NCI-H1436 treated with DMSO at 0.1 percent for 48 hours (cell line): ENCODE measurements around the gene CCDC73.
"Not testable (repeated sequence)": the region's sequence is repeated elsewhere in the genome, so short reads cannot be mapped to it uniquely, and the experiment has no call there.

Experiments used
- DNase-seq: peaks from one replicate; lab custom pipeline; 2025; lab: John Stamatoyannopoulos, UW

CCDC73 gene

DNA sequence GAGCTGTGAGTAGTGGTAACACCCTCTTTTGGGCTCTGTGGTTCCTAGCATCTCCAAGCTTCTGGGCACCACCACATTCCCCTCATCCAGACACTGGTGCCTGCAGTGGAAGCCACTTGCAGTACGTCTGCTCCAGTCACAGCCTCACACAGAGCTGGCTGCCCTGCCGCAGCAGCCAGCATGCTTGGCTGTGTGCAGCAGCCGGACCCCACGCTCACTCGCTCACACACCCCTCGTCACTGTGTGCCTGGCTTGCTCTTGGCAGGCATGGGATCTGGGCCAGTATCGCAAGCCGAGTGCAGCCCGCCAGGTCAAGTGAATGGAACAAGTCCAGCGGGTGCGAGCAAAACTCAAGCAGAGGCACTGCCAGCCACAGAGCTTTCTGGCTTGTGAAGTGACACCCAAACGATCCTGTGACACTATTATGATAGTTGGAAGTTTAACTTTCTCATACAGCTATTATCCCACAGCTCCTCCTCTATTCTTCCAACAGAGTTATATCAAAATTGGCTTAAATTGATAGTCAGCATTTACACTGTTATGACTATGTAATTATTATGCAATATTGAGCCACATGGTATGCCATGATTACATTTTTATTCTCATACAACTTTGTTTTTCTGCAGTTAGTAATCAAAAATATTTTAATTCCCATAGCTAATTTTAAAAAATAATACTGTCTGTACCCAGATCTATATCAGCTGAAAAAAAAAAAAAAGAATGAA, 89.0 kb downstream of the CCDC73 start:
- no peak for DNase-seq

DNA sequence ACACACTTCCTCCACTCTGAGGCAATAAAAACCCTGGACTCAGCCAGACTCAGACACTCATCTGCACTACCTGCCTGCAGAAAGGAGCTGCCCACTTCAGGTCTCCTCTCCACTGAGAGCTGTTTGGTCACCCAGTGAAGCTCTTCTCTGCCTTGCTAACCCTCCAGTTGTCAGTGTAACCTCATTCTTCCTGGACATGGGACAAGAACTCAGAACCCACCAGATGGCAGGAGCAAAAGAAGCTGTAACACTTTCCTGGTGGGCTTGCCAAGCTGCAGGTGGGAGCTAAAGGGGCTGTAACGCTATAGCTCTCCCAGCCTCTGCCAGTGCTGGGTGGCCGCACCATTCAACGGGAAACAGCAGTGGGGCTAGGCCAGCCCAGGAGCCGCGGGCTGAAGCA, 89.7 kb downstream of the CCDC73 start:
- no peak for DNase-seq

DNA sequence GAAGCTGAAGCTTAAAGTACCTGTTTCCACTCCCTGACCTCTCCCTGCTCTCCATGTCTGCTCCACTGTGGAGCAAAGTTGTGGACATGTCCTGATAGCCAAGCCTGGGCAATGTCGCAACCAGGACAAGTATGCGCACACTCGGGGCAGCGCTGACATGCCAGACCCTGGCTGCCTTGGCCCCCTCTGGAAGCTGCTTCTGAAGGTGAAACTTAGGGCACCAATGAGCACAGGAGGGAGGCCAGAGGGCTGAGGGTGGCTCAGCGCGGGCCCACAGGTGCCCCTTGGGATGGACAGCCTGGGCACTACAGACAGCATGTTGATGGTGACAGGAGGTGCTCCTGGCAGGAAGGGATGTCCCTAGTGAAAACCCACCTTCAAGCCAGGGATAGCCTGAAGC, 90.2 kb downstream of the CCDC73 start:
- DNase-seq, result no peak

DNA sequence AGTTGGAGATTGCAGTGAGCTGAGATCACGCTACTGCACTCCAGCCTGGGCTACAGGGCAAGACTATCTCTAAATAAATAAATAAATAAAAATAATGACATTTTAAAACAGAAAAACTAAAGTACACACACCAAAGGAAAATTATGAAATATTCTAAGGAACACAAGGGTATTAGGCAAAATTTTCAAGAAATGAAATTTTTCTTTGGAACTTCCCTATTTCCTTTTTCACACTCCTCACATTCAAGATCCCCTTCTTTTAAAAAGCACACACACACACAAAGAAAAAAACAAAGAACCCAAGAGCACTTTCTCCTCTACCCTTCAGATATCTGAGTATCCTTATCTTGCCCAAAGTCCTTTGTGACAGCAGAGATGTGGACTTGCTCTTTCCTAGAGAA, 92.8 kb downstream of the CCDC73 start:
- DNase-seq, result no peak

DNA sequence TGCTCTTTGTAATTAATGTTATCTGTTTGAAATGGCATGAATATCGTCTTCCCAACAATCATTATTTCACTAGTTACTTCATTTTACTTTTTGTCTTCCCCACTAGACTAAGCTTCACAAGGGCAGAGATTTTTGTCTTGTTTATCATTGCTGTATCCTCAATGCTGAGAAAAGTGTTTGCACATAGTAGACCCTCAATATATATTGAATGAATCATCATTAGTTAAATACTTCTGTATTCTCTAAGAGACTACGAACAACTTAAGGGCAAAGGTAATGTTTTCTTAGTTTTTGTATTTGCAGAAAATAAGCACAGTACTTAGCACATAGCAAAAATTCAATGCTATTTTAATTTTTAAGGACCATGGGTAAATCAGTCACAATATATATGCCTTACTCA, 95.9 kb downstream of the CCDC73 start:
- DNase-seq, result no peak

DNA sequence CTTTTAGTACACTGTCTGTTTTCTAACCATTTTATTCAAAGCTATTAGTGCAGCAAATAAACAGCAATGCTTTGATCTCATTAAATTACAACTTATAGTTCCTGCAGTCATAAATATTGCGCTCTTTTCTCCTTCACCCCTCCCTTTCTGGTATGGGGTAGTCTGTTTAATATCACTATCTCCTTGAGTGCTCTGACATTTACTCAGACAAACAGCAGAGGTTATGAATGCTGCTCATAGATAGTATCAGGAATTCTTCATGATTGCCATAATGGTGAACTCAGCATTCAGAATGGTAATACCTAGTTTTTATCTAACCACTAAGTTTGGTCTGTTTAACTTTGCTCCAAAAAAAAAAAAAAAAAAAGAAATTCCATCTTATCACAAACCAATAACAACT, 123.4 kb downstream of the CCDC73 start:
- DNase-seq, result no peak

DNA sequence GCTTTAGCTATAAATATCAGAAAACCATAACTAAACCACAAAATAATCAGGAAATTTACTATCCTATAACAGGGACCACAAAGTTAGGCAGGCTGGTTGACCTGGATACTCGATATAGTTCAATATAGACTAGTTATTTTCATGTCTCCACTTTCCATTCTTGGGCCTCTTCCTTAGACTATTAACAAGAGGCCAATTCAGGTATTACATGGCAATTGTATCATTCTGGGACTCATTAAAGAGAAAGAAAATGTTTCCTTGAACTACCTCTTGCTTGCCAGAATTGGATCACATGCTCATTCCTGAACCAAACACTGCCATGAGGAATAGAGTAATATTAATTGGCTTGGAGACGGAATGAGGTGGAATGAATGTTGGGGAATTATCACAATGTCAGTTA, 134.8 kb downstream of the CCDC73 start:
- no peak for DNase-seq

DNA sequence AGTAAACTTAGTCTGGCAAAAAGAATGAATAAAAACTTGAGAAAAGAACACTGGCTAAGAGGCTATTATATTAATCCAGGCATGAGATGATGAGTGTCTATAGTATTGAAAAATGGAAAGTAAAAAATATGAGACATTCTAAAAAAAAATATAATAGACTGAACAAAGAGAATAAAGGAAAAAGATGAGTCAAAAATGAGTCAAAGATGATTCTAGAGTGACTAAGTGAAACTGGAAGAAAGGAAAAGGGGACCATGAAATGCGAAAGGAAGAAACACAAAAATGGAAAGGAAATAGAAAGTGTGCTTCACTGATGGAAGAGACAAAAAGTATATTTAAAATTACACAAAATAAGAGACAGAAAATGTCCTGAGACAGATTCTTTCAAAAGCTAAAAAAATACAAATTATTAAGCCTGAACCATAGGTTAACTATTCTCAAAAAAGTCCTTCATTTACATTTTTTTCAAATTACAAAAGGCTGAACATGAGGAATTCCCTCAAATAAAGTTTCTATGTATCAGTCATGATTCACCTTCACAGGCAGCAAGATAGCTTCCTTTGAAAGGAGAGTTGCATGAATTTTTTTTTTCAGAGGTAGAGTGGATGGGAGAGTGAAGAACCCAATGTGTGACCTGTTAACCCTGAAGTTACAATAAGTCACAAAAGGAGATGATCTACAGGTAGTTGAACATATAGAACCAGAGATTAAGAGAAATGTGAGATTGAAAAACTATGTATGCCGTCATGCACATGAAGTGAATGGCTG, 135.6 kb downstream of the CCDC73 start:
- DNase-seq, result no peak

DNA sequence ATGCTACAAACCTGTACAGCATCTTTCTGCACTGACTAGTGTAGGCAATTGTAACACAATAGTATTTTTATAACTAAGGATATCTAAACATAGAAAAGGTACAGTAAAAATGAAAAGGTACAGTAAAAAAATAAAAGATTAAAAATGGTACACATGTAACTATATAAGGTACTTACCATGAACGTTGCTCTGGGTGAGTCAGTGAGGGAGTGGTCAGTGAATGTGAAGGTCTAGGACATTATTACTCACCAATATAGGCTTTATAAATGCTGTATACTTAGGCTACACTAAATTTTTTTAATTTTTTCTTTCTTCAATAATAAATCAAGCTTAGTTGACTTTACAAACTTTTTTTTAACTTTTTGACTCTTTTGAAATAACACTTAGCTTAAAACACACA, 150.9 kb downstream of the CCDC73 start:
- no peak for DNase-seq

DNA sequence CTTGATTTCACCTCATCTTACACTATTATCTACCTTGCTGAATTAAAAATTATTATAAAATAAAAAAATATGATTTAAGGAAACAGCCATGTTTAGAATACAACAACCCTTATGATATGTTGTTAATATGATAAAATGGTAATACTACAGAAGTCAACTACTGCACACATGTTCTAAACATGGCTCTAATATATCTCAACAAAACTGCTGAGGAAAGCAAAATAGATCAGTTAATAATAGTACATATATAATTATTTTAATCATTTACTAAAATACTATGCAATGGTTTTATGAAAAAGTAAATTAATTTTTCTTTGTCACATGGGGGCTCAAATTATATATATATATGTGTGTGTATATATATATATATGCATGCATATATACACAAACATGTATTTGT, 153.1 kb downstream of the CCDC73 start:
- DNase-seq, result no peak

DNA sequence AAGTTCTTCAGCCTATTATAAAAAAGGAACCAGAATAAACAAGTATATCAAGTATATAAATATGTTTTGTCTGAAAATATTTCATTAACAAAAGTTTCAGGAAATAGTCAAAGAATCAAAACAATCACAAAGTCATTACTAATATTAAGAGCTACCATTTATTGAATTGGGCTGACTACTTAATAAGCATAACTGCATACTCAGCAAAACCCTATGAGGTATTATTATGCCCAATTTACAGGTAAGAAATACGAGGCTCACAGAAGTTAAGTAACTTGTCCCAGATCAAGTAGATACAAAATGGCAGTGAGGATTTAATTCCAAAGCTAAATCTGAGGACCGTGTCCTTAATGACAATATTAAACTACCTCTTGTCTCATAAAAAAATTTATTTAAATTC, 158.6 kb downstream of the CCDC73 start:
- no peak for DNase-seq

DNA sequence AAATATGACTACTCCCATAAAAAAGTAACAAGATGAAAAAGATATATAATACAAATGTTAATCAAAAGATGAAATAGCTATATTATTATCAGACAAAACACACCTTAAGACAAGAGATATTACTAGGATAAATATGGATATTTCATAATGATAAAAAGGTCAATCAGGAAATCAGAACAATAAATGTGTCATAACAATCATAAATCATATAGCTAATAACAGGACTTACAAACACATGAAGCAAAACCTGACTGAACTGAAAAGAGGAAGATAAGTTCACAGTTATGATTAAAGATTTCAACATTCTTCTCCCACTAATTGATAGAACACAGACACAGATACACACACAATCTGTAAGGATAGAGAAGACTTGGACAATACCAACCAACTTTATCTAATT, 163.6 kb downstream of the CCDC73 start:
- DNase-seq, result no peak

DNA sequence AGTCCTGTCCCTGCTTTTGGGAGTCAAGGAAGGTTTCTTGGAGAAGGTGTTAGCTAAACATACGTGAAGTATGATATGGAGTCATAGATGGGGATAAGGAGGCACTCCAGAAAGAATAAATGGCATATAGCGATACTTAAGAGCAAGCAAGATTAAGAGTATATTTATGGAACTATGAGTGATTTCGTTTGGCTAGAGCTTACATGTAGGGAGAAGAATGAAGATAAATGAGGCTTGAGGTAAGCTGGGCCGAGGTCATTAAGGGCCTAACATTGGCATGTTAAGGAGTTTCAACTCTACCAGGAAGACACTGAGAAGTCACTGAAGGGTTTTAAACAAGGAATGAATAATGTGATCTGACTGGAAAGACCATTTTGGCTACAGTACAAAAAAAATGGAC, 177.6 kb downstream of the CCDC73 start:
- no peak for DNase-seq

DNA sequence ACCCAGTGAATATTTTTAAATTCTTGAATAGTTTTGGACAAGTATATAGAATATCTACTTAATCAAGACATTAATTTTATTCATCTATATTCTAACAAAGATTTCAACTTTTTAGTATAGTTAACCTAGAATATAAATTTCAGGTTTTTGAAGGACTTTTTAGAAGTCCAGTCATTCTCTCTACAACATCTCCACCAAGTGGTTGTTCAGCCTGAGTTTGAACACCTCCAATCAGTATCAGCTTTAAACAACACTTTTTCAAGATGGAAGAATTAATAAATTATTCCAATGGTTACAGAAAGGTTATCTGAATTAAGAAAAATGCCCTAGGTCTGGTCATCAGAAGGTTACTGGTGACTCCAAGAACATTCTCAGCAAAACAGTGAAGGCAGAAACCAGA, 179.0 kb downstream of the CCDC73 start:
- DNase-seq, result no peak

DNA sequence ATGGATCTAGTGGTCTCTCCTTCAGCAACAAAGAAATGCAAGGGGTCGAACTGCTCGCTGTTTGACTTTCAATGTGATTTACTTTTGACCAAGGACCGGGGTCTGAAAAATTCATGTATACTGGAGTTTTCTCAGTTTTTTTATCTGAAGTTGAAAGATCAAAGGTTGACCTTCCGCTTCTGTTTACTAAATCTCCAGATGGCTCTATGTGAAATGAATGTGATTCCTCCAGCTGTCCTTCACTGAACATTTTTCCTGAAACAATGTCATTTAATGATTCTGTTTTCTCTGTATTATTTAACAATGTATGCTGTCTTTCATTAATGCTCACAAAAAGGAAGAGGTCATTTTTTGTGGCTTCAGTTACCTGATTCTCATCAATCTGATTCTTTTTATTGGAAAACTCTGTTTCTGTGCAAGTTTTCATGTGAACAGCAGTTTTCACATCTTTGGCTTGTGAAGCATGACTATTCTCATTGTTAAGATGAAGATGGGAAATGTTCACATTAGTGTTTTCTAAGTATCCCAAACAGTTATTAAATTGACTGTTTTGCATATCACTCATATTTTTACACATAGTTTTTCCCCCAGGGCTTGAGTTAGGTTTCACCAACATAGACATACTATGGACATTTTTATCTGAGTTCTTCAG, 180.8 kb downstream of the CCDC73 start:
- DNase-seq, result no peak

DNA sequence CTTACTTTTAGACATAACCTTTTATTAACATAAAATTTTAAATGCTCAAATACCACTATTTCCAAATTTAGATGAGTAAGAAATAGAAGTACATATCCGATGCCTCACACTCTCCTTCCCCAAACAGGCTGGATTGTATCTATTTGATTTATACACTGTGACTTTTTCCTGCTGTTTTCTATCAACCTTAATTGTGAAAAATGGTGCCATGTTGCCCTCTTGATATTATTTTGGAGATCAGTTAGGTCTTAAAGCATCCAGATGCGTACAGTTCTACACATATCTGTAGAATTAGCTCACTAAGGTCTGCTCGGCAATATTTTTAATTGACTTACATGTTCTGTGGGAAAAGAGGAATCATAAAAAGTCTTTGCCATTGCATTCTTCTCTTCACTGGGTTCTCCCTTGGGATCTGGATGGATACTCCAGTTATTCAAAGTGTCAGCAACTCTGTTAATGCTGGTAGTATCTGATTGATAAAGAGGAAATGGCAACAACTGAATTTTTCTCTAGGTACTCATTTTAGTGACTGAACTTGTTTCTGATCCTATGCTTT, 183.6 kb downstream of the CCDC73 start:
- DNase-seq, result no peak

DNA sequence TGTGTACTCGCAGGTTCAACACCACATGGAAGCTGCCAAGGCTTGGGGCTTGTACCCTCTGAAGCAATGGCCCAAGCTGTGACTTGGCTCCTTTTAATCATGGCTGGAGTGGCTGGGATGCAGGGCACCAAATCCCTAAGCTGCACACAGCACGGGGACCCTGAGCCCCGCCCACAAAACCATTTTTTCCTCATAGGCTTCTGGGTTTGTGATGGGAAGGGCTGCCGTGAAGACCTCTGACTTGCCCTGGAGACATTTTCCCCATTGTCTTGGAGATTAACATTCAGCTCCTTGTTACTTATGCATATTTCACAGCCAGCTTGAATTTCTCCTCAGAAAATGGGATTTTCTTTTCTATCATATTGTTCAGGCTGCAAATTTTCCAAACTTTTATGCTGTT, 185.6 kb downstream of the CCDC73 start:
- not testable (repeated sequence) for DNase-seq

DNA sequence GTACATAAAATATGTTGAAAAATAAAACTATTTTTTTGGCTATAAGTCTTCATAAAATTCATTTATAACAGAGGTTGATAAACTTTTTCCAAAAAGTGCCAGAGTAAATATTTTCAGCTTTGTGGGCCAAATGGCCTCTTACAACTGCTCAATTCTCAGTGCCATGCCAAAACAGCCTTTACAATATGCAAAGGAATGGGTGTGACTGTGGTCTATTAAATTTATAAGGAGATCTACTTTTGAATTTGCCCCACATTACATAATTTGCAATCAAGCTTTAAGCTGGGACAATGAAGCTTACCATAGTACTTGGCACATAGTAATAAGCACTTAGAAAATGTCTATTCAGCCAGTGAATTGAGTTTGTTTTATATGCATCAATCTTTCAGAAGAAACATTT, 188.2 kb downstream of the CCDC73 start:
- DNase-seq, result no peak

DNA sequence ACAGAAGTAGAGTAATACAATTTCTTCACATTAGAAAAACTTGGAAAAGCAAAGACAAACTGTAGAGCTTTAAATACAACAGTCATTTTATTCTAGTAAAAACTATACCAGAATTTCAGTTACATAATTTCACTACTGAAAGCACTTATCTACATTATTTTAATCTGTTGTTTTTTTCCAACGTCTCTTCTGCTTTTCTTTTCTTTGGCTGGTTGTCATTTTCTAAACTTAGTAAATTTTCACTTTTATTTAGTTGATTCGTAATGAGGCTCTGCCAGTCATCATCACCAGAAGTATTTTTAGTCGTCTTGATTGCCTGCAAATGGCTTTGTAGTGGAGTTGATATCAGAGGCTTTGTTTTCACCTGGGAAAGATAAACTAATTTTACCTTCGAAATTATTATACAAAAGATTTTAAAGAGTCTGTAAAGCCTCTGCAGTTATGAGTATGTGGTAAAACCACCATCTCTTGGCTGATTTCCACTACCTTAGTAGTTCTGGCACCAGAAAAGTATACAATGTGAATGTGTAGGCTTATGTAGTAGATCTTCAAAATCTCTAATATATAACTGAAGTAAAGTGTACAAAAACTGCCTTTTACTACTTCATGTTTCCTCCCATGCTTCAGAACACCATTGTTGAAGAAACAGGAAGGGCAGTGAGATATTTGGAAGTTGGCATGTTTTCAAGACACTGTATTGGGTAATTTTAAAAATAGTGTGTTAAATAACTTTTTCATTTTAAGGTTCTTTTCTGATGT, 191.6 kb downstream of the CCDC73 start:
- DNase-seq, result no peak

DNA sequence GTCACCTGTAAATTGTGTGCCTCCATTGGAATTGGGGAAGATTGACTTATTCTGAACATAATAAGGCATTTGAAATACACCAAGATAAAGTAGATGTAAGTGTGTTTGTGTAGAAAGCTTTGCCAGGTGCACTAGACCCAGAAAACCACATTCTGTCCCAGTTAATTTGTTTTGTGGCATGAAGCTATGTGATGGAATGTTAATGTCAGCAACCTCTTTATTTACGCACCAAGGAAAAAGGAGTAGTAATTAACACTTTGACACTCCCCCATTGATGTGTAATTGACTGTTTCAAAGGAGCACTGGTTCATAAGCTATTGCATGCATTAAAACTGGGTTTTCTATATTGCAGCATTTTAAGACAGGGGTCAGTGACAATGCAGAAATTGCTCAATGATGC, 196.5 kb downstream of the CCDC73 start:
- DNase-seq, result no peak

DNA sequence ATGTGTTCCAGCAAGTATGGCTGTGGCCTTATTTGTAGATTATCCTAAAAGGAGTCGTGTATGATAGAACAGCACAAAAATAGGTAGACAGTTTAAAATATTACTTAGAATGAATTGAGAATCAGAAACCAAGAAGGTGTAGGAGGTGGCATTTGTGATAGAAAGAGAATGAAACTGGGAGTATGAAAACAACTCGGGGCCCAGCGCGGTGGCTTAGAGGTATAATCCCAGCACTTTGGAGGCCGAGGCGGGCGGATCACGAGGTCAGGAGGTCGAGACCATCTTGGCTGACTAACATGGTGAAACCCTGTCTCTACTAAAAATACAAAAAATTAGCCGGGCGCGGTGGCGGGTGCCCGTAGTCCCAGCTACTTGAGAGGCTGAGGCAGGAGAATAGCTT, 198.3 kb downstream of the CCDC73 start:
- not testable (repeated sequence) for DNase-seq

DNA sequence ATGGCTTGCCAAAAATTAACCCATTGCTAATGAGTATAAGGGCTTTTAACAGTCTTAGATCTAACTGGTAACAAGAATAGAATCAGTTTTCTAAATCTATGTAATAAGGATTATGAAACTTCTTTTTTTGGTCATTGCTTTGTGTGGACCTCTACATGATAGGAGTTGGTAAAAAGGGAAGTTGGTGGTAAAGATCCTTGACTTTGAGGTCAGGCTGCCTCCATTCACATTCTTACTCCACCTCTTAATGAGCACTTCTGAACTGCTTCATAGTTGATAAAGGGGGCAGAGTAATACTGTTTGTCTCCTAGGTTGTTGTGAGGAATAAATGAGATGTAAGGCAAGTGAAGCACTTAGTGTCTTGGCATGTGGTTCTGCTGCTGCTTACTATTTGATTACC, 200.2 kb downstream of the CCDC73 start:
- DNase-seq, result no peak
